DND-41 (cell line): ENCODE results near the gene AP2B1.

ENCODE experiments used
- EZH2 ChIP-seq: IDR thresholded peaks from 3 replicates; pipeline ENCODE4 v1.6.1; 2012; ENCODE audit warnings: borderline replicate concordance, low read depth, mild to moderate bottlenecking, moderate library complexity, low read length, inconsistent platforms; ENCODE audit not compliant: severe bottlenecking
- TF ChIP-seq, protein P1 (sequence below): IDR thresholded peaks from 2 replicates; pipeline ENCODE4 v1.5.1; 2012; ENCODE audit warnings: borderline replicate concordance, low read length, moderate library complexity, mild to moderate bottlenecking; ENCODE audit not compliant: poor library complexity, severe bottlenecking; ENCODE audit errors: extremely low read depth

DNA sequence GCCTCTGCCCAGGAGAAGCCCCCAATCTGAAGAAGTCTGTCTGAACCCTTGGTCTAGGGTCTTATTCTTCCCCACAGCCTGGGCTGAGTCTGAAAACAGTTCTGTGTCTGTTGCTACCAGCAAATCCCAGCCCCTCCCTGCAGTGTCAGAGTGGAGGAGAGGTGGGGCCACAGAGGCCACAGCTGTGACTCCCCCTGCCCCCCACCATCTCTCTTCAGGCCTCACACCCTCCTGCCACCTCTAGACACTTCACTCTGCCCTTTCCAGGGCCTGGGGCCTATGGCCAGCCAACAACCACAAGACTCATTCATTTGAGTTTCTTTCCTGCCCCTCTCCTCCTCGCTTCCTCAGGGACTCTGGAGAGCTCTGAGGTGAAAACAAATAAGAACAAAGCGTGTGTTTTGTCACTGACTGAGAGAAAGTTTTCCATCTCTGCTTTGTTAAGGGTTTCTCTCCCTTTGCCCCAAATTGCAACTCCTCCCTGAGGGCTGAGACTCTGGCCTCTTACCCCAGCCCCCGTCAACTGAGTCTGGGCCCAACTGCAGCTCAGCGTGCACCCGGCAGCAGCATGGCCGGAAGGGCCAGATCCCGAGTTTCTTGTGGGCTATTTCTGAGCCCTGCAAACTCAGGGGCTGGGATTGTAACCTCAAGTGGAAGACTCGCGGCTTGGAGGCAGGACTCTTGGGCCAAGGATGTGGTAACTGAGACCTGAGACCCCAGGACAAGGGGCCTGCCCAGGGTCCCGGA, 186.7 kb downstream of the AP2B1 start:
- TF ChIP-seq, protein P1, sequence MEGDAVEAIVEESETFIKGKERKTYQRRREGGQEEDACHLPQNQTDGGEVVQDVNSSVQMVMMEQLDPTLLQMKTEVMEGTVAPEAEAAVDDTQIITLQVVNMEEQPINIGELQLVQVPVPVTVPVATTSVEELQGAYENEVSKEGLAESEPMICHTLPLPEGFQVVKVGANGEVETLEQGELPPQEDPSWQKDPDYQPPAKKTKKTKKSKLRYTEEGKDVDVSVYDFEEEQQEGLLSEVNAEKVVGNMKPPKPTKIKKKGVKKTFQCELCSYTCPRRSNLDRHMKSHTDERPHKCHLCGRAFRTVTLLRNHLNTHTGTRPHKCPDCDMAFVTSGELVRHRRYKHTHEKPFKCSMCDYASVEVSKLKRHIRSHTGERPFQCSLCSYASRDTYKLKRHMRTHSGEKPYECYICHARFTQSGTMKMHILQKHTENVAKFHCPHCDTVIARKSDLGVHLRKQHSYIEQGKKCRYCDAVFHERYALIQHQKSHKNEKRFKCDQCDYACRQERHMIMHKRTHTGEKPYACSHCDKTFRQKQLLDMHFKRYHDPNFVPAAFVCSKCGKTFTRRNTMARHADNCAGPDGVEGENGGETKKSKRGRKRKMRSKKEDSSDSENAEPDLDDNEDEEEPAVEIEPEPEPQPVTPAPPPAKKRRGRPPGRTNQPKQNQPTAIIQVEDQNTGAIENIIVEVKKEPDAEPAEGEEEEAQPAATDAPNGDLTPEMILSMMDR: no peak
- TF ChIP-seq EZH2: no peak
